K562 (cell line): ENCODE data around the gene SLC13A1. TPM values are rescaled to one million over a fixed set of nuclear protein-coding genes. Genes with fewer than 3 reads are reported as not detected.
A peak's percentile ranks its signal among the peaks of the same experiment; 100 is the strongest.

Experiments
- ATAC-seq: fragments of 200-7000 bp; cut with Tn5 transposase; 3 replicates; pipeline ENCODE4 v1.9.1; 2020; ENCODE audit warnings: moderate library complexity
- BruUV-seq: library from RNA; stranded (reverse); fragments of 400-500 nt; replicated peaks from 2 replicates; lab custom pipeline; 2021; lab: Mats Ljungman, UMichigan
- CTCF ChIA-PET: fragments of 300-600 bp; formaldehyde crosslinking; extraction: SDS; loops from one replicate; lab custom pipeline; 2021; ENCODE audit warnings: low intra/inter-chr PET ratio; lab: Yijun Ruan, JAX
- POLR2A ChIA-PET: fragments of 300-600, 350-650 bp; sonication (Branson Sonifier 250); formaldehyde crosslinking; extraction: SDS; loops from one replicate; lab custom pipeline; 2021; ENCODE audit warnings: antibody characterized with exemption, inconsistent platforms; lab: Yijun Ruan, JAX
- DNase-seq, 4 experiments: peaks; one replicate each; pipeline versions ENCODE4 v3.0.0 to v3.0.0-alpha.2; 2011 to 2018; ENCODE audit warnings: low spot score in 3 of 4, mixed read lengths in 3 of 4; ENCODE audit errors: extremely low read depth in 1 of 4
- FAIRE-seq: peaks from 2 replicates; lab custom pipeline; 2011; peaks lifted over from hg19 to GRCh38; lab: Jason Lieb, UNC
- H2AFZ ChIP-seq: 2 replicates; pipeline ENCODE4 v1.6.0; 2011; ENCODE audit warnings: low read depth, low read length, control low read depth, inconsistent platforms
- H3K27ac ChIP-seq: fragments of 200-600 bp; 3 replicates; pipeline ENCODE4 v1.8.0; 2011; ENCODE audit warnings: low read depth, mild to moderate bottlenecking, control low read depth, inconsistent platforms, low read length, moderate library complexity, mixed read lengths; ENCODE audit errors: extremely low read depth
- H3K27me3 ChIP-seq, 2 experiments: fragments of 300-600 bp in 1 of 2; 2 replicates in 1 of 2; 3 replicates in 1 of 2; pipeline versions ENCODE4 v1.6.0 to v1.8.0; 2011; ENCODE audit warnings: inconsistent platforms in 2 of 2, low read length in 2 of 2, mild to moderate bottlenecking in 1 of 2, mixed read lengths in 1 of 2, moderate library complexity in 1 of 2; ENCODE audit not compliant: control insufficient read depth in 2 of 2, insufficient read depth in 2 of 2
- H3K36me3 ChIP-seq: fragments of 300-600 bp; 3 replicates; pipeline ENCODE4 v1.8.0; 2011; ENCODE audit warnings: mild to moderate bottlenecking, low read length, inconsistent platforms; ENCODE audit not compliant: control insufficient read depth, insufficient read depth
- H3K4me1 ChIP-seq, 2 experiments: fragments of 200-600 bp in 1 of 2; replicated peaks in 1 of 2; 2 replicates in 1 of 2; 3 replicates in 1 of 2; pipeline versions ENCODE4 v1.5.1 to v1.8.0; 2011; ENCODE audit warnings: inconsistent platforms in 2 of 2, low read length in 2 of 2, mild to moderate bottlenecking in 1 of 2, mixed read lengths in 1 of 2, moderate library complexity in 1 of 2; ENCODE audit not compliant: control insufficient read depth in 2 of 2, insufficient read depth in 2 of 2
- H3K4me2 ChIP-seq: 2 replicates; pipeline ENCODE4 v1.6.1; 2011; ENCODE audit warnings: low read length, control low read depth, inconsistent platforms, mixed read lengths; ENCODE audit not compliant: insufficient read depth
- H3K4me3 ChIP-seq: fragments of 200-600 bp; sonication (generic), shearing (Covaris generic); 2 replicates; pipeline ENCODE4 v1.5.1; 2016; ENCODE audit warnings: control low read depth, inconsistent platforms
- H3K79me2 ChIP-seq: fragments of 200-600 bp; 3 replicates; pipeline ENCODE4 v1.8.0; 2011; ENCODE audit warnings: low read length, inconsistent platforms; ENCODE audit not compliant: control insufficient read depth, insufficient read depth
- H3K9ac ChIP-seq, 2 experiments: 2 replicates each; pipeline versions ENCODE4 v1.6.0 to v1.6.1; 2011; ENCODE audit warnings: low read depth in 2 of 2, low read length in 2 of 2, control low read depth in 1 of 2, inconsistent platforms in 1 of 2, mild to moderate bottlenecking in 1 of 2, mixed read lengths in 1 of 2; ENCODE audit not compliant: insufficient read depth in 1 of 2
- H3K9me1 ChIP-seq: one replicate; pipeline ENCODE4 v1.6.0; 2011; ENCODE audit warnings: inconsistent platforms, mild to moderate bottlenecking, low read length, moderate library complexity; ENCODE audit not compliant: control insufficient read depth, insufficient read depth
- H3K9me3 ChIP-seq: replicated peaks from 2 replicates; pipeline ENCODE4 v1.5.1; 2011; ENCODE audit warnings: low read depth, low read length, inconsistent platforms; ENCODE audit not compliant: control insufficient read depth, insufficient read depth
- H4K20me1 ChIP-seq: replicated peaks from 2 replicates; pipeline ENCODE4 v1.6.1; 2011; ENCODE audit warnings: low read length, inconsistent platforms, mixed read lengths; ENCODE audit not compliant: control insufficient read depth, insufficient read depth
- CREB3 ChIP-seq: fragments of 450-650 bp; conservative IDR thresholded peaks from 2 replicates; pipeline ENCODE4 v1.6.1; 2016; ENCODE audit warnings: missing genetic modification characterization, low read depth, mild to moderate bottlenecking, missing compliant biosample characterization, moderate library complexity
- ZNF609 ChIP-seq: sonication (generic); formaldehyde crosslinking; IDR thresholded peaks from 2 replicates; pipeline ENCODE4 v1.8.1; 2023; ENCODE audit warnings: missing genetic modification reagents, mild to moderate bottlenecking, borderline replicate concordance
- WGBS: fragments of 100-300 bp; shearing (Covaris generic); methylation state at CpG from one replicate; pipeline ENCODE4 v1.1.6; 2016; ENCODE audit warnings: low coverage, mixed read lengths; ENCODE audit not compliant: insufficient coverage; ENCODE audit errors: missing lambda C conversion rate; 5-methylcytosine and 5-hydroxymethylcytosine counted together
- in situ Hi-C: fragments of 300-500 bp; cut with MboI; formaldehyde crosslinking; loops from 4 replicates; pipeline ENCODE4 v1.15.0; 2018; ENCODE audit warnings: inconsistent platforms, mixed read lengths
- intact Hi-C: fragments of 100-400 bp; cut with micrococcal nuclease; formaldehyde crosslinking; loops from 2 replicates; pipeline ENCODE4 v1.14.2; 2022
- polyA plus RNA-seq, 8 experiments: library from polyadenylated mRNA; depleted of rRNA in 4 of 8; stranded (reverse) in 5 of 8; unstranded in 3 of 8; fragments of >200 nt; fragmentation: Nextera tagmentation in 2 of 8; fragmentation: Illumina TruSeq in 1 of 8; extraction: Ambion mirVana in 2 of 8; extraction: Trizol in 1 of 8; gene quantifications; 2 replicates each; pipeline versions ENCODE4 v1.2.1 to v1.2.3, GENCODE V29; 2011 to 2014; ENCODE audit warnings: inconsistent platforms in 1 of 8, missing spikeins in 1 of 8
- total RNA-seq, 7 experiments: library from RNA; depleted of rRNA in 6 of 7; stranded (reverse); fragments of >200 nt in 6 of 7; fragmentation: Illumina TruSeq in 2 of 7; extraction: Trizol in 2 of 7; gene quantifications; 2 replicates each; pipeline versions ENCODE4 v1.2.1 to v1.2.3, GENCODE V29; 2011 to 2021; ENCODE audit warnings: low replicate concordance in 1 of 7

SLC13A1 gene
- total and polyA plus RNA-seq, 9 of the 15 experiments (the other 6 are each of a cell fraction or from before 2014, with no cell fraction given): 0.04 TPM; not detected in 8

GRCh38 chr7:123209786-123210185, 10.0 kb upstream of the SLC13A1 start:
- Histone ChIP-seq H3K9me3 (no peaks in the 10 kb centered on the region; the same call in 1 of the 2 replicates), H3K36me3 (no peaks in the 10 kb centered on the region), H3K79me2 (no peaks in the 10 kb centered on the region), H3K27me3 (no peaks in the 10 kb centered on the region), H3K4me2 (no peak overlapping the region), H3K4me3 (no peak overlapping the region), H3K9ac (no peak overlapping the region), H2AFZ (no peak overlapping the region), H3K4me1 (no peaks in the 10 kb centered on the region), H3K9me1 (no peaks in the 10 kb centered on the region), H3K27ac (no peak overlapping the region), H4K20me1 (no peaks in the 10 kb centered on the region)
- POLR2A ChIA-PET: no interaction called here
- in situ Hi-C loops (no loop called here), intact Hi-C loops (no loop called here)
- BruUV-seq: no TSS peak
- 0% methylated on average over 3 of the region's 3 CpGs for WGBS
- no peak for ATAC-seq
- CTCF ChIA-PET: no interaction called here
- DNase-seq: no peak
- TF ChIP-seq ZNF609 (CRISPR knock-in tag) (no peak), CREB3 (no peak)
- peak; percentile 46 for FAIRE-seq
